Measurements from ENCODE around the gene LIMS2. TPM values are rescaled to one million over a fixed set of nuclear protein-coding genes. Genes with fewer than 3 reads are reported as not detected.

Gene LIMS2
- total RNA-seq, 2 donors from 2014 or later, result 9.6 to 21.4 TPM

DNA sequence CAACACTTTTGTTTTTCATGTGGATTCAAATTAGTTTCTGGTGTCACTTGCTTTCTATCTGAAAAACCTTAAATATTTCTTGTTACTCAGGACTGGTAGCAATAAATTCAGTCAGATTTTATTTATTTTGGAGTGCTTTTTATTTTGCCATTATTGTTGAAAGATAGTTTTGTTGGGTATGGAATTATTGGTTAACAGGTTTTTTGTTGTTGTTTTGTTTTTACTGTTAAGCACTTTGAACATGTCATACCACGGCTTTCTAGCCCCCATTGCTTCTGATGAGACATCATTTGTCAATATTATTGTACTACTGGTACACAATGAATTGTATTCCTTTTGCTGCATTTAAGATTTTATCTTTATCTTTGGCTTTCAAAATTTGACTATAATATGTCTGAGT is 13.1 kb upstream of the LIMS2 start:
- H3K9me3 ChIP-seq, result no peaks in the 10 kb centered on the region
- ATAC-seq (no peak), DNase-seq (no peak)
- WGBS, 2 donors, result 61 to 88% methylated on average over 1 of the region's 1 CpG
- no peak overlapping the region for H3K4me3 ChIP-seq
- no peak overlapping the region for H3K27ac ChIP-seq
- H3K36me3 ChIP-seq (replicated peaks in 1 of 2; ENCODE audit: insufficient read depth in 1 of 2, low read depth in 2 of 2), result no peaks in the 10 kb centered on the region
- TF ChIP-seq, protein P1, sequence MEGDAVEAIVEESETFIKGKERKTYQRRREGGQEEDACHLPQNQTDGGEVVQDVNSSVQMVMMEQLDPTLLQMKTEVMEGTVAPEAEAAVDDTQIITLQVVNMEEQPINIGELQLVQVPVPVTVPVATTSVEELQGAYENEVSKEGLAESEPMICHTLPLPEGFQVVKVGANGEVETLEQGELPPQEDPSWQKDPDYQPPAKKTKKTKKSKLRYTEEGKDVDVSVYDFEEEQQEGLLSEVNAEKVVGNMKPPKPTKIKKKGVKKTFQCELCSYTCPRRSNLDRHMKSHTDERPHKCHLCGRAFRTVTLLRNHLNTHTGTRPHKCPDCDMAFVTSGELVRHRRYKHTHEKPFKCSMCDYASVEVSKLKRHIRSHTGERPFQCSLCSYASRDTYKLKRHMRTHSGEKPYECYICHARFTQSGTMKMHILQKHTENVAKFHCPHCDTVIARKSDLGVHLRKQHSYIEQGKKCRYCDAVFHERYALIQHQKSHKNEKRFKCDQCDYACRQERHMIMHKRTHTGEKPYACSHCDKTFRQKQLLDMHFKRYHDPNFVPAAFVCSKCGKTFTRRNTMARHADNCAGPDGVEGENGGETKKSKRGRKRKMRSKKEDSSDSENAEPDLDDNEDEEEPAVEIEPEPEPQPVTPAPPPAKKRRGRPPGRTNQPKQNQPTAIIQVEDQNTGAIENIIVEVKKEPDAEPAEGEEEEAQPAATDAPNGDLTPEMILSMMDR (IDR thresholded peaks at IDR 0.05), result no peak
- no peak for TF ChIP-seq POLR2A (IDR thresholded peaks at IDR 0.05)
- intact Hi-C loops (cut with DNase I), result no loop called here
- peaks cover 7% of the 10 kb centered on the region for H3K4me1 ChIP-seq
- H3K27me3 ChIP-seq, result no peaks in the 10 kb centered on the region

DNA sequence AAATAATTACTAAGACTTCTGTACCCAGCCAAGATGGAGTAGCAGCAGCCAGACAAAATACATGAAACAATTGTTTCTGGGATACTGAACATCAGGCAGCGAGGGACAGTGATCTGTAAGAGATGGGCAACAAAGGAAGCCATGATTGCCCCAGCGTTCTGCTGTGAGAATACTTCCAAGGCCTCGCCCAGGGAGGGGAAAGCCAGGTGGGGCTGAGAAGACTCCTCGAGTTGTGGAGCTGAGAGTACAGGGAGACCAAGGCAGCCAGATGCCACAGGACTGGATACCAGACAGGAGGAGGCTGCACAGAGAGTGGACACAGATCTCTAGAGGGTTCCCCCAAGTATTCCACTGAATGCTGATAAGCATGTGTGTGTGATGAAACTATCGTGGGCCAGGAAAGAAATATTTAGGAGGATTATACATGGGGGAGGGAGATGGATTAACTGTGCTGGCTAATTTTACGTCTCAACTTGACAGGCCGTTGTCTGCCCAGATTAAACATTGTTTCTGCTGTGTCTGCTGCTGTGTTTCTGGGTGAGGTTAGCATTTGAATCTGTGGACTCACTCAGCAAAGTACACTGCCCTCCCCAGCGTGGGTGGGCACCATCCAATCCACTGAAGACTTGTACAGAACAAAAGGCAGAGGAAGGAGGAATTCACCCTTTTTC is 10.2 kb upstream of the LIMS2 start:
- no peak overlapping the region for H3K4me3 ChIP-seq
- no peak for DNase-seq
- no peaks in the 10 kb centered on the region for H3K36me3 ChIP-seq (replicated peaks in 1 of 2; ENCODE audit: insufficient read depth in 1 of 2, low read depth in 2 of 2)
- WGBS, 2 donors, result 80 to 81% methylated on average over 8 of the region's 8 CpGs
- H3K27ac ChIP-seq, result no peak overlapping the region
- no peaks in the 10 kb centered on the region for H3K27me3 ChIP-seq
- ATAC-seq, result no peak
- TF ChIP-seq POLR2A (IDR thresholded peaks at IDR 0.05), result no peak
- TF ChIP-seq, protein P1 (IDR thresholded peaks at IDR 0.05), result no peak
- intact Hi-C loops (cut with DNase I), result no loop called here
- no peaks in the 10 kb centered on the region for H3K9me3 ChIP-seq
- peaks cover 14% of the 10 kb centered on the region for H3K4me1 ChIP-seq

DNA sequence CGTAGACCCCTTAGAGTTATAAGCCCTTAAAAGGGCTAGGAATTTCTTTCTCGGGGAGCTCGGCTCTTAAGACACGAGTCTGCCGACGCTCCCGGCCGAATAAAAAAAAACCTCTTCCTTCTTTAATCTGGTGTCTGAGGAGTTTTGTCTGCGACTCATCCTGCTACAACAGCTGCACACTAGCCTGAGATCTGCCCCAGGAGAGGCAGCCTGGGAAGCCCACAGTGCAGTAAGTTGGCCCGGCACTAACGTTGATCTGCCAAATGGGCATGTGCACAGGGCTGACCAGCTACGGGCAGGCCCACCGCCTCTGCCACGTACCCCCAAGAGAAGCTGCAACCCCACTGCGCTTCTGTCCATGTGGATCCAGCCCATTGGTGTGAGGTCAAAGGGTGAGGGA is 8.4 kb upstream of the LIMS2 start:
- DNase-seq (no peak), ATAC-seq (no peak)
- WGBS, 2 donors, result 76 to 79% methylated on average over 11 to 15 of the region's 15 CpGs
- intact Hi-C loops (cut with DNase I), result no loop called here
- H3K27ac ChIP-seq, result no peak overlapping the region
- H3K27me3 ChIP-seq, result no peaks in the 10 kb centered on the region
- H3K4me3 ChIP-seq, result no peak overlapping the region
- H3K9me3 ChIP-seq, result no peaks in the 10 kb centered on the region
- TF ChIP-seq, protein P1 (IDR thresholded peaks at IDR 0.05), result no peak
- TF ChIP-seq POLR2A (IDR thresholded peaks at IDR 0.05), result no peak
- no peaks in the 10 kb centered on the region for H3K36me3 ChIP-seq (replicated peaks in 1 of 2; ENCODE audit: insufficient read depth in 1 of 2, low read depth in 2 of 2)
- peaks cover 14% of the 10 kb centered on the region for H3K4me1 ChIP-seq

DNA sequence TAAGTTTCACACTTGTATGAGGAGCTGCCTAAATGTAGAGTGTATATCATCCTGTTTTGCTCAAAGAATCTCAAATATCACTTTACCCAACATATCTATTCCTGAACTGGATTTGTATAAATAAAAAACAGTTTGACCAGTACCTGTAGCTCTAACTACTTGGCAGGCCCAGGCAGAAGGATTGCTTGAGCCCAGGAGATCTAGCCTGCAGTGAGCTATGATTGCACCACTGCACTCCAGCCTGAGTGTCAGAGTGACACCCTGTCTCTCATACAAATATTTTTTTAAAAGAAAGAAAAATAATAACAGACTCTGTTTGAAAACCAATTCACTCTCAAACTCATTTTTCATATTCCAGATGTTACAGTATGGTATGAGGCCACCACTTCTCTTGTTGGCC is 7.7 kb upstream of the LIMS2 start:
- no peaks in the 10 kb centered on the region for H3K36me3 ChIP-seq (replicated peaks in 1 of 2; ENCODE audit: insufficient read depth in 1 of 2, low read depth in 2 of 2)
- H3K4me3 ChIP-seq, result no peak overlapping the region
- intact Hi-C loops (cut with DNase I), result no loop called here
- TF ChIP-seq, protein P1 (IDR thresholded peaks at IDR 0.05), result no peak
- TF ChIP-seq POLR2A (IDR thresholded peaks at IDR 0.05), result no peak
- no peaks in the 10 kb centered on the region for H3K9me3 ChIP-seq
- no peak for ATAC-seq
- H3K27me3 ChIP-seq, result no peaks in the 10 kb centered on the region
- H3K27ac ChIP-seq, result no peak overlapping the region
- peaks cover 14% of the 10 kb centered on the region for H3K4me1 ChIP-seq
- no peak for DNase-seq

Data from body of pancreas (tissue), 4 donors.